HL-60 (cell line): ENCODE measurements around the gene NLRC5.
"Not testable (repeated sequence)": the region's sequence is repeated elsewhere in the genome, so short reads cannot be mapped to it uniquely, and the experiment has no call there.

Experiments
- GABPA ChIP-seq: IDR thresholded peaks from 2 replicates; pipeline ENCODE4 v1.6.1; 2012; ENCODE audit warnings: low read depth
- POLR2AphosphoS5 ChIP-seq: IDR thresholded peaks from 2 replicates; pipeline ENCODE4 v1.6.1; 2012; ENCODE audit warnings: low read depth
- SPI1 ChIP-seq: IDR thresholded peaks from 2 replicates; pipeline ENCODE4 v1.6.1; 2012; ENCODE audit warnings: low read depth, mild to moderate bottlenecking, borderline replicate concordance
- TF ChIP-seq, protein P1 (sequence below): IDR thresholded peaks from one replicate; pipeline ENCODE4 v1.5.1; 2011; ENCODE audit warnings: low read length, control low read depth, inconsistent platforms; ENCODE audit not compliant: insufficient read depth
- TF ChIP-seq, protein P2 (sequence below): IDR thresholded peaks from 2 replicates; pipeline ENCODE4 v1.6.1; 2012; ENCODE audit warnings: low read depth; ENCODE audit not compliant: insufficient replicate concordance

DNA sequence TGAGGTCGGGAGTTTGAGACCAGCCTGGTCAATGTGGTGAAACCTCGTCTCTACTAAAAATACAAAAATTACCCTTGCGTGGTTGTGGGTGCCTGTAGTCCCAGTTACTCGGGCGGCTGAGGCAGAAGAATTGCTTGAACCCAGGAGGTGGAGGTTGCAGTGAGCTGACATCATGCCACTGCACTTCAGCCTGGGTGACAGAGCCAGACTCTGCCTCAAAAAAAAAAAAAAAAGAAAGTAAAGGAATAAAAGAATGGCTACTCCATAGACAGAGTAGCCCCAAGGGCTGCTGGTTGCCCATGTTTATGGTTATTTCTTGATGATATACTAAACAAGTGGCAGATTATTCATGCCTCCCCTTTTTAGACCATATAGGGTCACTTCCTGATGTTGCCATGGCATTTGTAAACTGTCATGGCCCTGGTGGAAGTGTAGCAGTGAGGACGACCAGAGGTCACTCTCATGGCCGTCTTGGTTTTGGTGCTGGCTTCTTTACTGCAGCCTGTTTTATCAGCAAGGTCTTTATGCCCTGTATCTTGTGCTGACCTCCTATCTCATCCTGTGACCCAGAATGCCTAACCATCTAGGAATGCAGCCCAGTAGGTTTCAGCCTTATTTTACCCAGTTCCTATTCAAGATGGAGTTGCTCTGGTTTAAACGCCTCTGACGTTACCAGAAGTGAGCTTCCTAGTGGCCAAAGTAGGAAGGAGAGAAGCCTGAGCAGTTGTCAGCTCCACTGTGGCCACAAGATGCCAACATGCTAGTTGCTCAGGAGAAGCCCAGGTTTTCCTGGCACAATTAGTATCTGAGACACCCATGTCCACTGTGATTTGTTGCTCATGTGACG is 120.1 kb downstream of the NLRC5 start:
- TF ChIP-seq, protein P1, sequence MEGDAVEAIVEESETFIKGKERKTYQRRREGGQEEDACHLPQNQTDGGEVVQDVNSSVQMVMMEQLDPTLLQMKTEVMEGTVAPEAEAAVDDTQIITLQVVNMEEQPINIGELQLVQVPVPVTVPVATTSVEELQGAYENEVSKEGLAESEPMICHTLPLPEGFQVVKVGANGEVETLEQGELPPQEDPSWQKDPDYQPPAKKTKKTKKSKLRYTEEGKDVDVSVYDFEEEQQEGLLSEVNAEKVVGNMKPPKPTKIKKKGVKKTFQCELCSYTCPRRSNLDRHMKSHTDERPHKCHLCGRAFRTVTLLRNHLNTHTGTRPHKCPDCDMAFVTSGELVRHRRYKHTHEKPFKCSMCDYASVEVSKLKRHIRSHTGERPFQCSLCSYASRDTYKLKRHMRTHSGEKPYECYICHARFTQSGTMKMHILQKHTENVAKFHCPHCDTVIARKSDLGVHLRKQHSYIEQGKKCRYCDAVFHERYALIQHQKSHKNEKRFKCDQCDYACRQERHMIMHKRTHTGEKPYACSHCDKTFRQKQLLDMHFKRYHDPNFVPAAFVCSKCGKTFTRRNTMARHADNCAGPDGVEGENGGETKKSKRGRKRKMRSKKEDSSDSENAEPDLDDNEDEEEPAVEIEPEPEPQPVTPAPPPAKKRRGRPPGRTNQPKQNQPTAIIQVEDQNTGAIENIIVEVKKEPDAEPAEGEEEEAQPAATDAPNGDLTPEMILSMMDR, result not testable (repeated sequence)
- not testable (repeated sequence) for TF ChIP-seq GABPA, POLR2AphosphoS5, SPI1
- TF ChIP-seq, protein P2, sequence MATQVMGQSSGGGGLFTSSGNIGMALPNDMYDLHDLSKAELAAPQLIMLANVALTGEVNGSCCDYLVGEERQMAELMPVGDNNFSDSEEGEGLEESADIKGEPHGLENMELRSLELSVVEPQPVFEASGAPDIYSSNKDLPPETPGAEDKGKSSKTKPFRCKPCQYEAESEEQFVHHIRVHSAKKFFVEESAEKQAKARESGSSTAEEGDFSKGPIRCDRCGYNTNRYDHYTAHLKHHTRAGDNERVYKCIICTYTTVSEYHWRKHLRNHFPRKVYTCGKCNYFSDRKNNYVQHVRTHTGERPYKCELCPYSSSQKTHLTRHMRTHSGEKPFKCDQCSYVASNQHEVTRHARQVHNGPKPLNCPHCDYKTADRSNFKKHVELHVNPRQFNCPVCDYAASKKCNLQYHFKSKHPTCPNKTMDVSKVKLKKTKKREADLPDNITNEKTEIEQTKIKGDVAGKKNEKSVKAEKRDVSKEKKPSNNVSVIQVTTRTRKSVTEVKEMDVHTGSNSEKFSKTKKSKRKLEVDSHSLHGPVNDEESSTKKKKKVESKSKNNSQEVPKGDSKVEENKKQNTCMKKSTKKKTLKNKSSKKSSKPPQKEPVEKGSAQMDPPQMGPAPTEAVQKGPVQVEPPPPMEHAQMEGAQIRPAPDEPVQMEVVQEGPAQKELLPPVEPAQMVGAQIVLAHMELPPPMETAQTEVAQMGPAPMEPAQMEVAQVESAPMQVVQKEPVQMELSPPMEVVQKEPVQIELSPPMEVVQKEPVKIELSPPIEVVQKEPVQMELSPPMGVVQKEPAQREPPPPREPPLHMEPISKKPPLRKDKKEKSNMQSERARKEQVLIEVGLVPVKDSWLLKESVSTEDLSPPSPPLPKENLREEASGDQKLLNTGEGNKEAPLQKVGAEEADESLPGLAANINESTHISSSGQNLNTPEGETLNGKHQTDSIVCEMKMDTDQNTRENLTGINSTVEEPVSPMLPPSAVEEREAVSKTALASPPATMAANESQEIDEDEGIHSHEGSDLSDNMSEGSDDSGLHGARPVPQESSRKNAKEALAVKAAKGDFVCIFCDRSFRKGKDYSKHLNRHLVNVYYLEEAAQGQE, result not testable (repeated sequence)
